GM23338 (cell line): ENCODE data around the gene PDCD7. TPM values are rescaled to one million over a fixed set of nuclear protein-coding genes. Genes with fewer than 3 reads are reported as not detected.

Experiments used
- ATAC-seq: fragments of 200-7000 bp; cut with Tn5 transposase; 3 replicates; pipeline ENCODE4 v1.9.1; 2020
- DNase-seq: peaks from one replicate; pipeline ENCODE4 v3.0.0-alpha.2; 2015; ENCODE audit warnings: low spot score
- H2AFZ ChIP-seq: fragments of 200-600 bp; sonication (generic); 2 replicates; pipeline ENCODE4 v1.8.0; 2016; ENCODE audit warnings: antibody characterized with exemption, mild to moderate bottlenecking, moderate library complexity
- H3F3A ChIP-seq: fragments of 200-600 bp; sonication (generic); replicated peaks from 2 replicates; pipeline ENCODE4 v1.8.0; 2017; ENCODE audit warnings: antibody characterized with exemption, mixed run types, low read depth
- H3K27ac ChIP-seq: fragments of 200-600 bp; sonication (generic); 2 replicates; pipeline ENCODE4 v1.6.1; 2016; ENCODE audit warnings: low read depth
- H3K27me3 ChIP-seq: fragments of 200-600 bp; sonication (generic); 2 replicates; pipeline ENCODE4 v1.8.0; 2016; ENCODE audit warnings: mild to moderate bottlenecking, mixed run types, moderate library complexity; ENCODE audit not compliant: insufficient read depth
- H3K36me3 ChIP-seq: fragments of 200-600 bp; sonication (generic); 2 replicates; pipeline ENCODE4 v1.8.0; 2016; ENCODE audit warnings: mild to moderate bottlenecking; ENCODE audit not compliant: insufficient read depth
- H3K4me1 ChIP-seq: fragments of 200-600 bp; sonication (generic); 2 replicates; pipeline ENCODE4 v1.8.0; 2016; ENCODE audit warnings: mild to moderate bottlenecking, moderate library complexity; ENCODE audit not compliant: insufficient read depth
- H3K4me2 ChIP-seq: fragments of 200-600 bp; sonication (generic); 2 replicates; pipeline ENCODE4 v1.7.1; 2017; ENCODE audit warnings: mixed run types
- H3K4me3 ChIP-seq: fragments of 200-600 bp; sonication (generic); 2 replicates; pipeline ENCODE4 v1.6.1; 2016; ENCODE audit warnings: mixed run types
- H3K79me2 ChIP-seq: fragments of 200-600 bp; sonication (generic); replicated peaks from 2 replicates; pipeline ENCODE4 v1.8.0; 2017; ENCODE audit warnings: mild to moderate bottlenecking; ENCODE audit not compliant: insufficient read depth
- H3K9me2 ChIP-seq: fragments of 200-600 bp; sonication (generic); 2 replicates; pipeline ENCODE4 v1.8.0; 2017; ENCODE audit not compliant: insufficient read depth
- H4K20me1 ChIP-seq: fragments of 200-600 bp; sonication (generic); replicated peaks from 2 replicates; pipeline ENCODE4 v1.8.0; 2017; ENCODE audit warnings: mild to moderate bottlenecking; ENCODE audit not compliant: insufficient read depth
- H3K27ac Mint-ChIP-seq: 2 replicates; pipeline ENCODE4 v1.8.0; 2020; ENCODE audit warnings: inconsistent platforms, mild to moderate bottlenecking, moderate library complexity, mixed read lengths
- H3K27me3 Mint-ChIP-seq: 3 replicates; pipeline ENCODE4 v1.8.0; 2022; ENCODE audit warnings: low read depth, mild to moderate bottlenecking, moderate library complexity, mixed read lengths, inconsistent platforms; ENCODE audit not compliant: insufficient read depth, poor library complexity
- H3K36me3 Mint-ChIP-seq: 3 replicates; pipeline ENCODE4 v1.8.0; 2021; ENCODE audit warnings: low read depth, mild to moderate bottlenecking, inconsistent platforms, moderate library complexity, mixed read lengths
- H3K4me1 Mint-ChIP-seq: 3 replicates; pipeline ENCODE4 v1.8.0; 2020; ENCODE audit warnings: mild to moderate bottlenecking, inconsistent platforms, mixed read lengths
- H3K4me3 Mint-ChIP-seq: 3 replicates; pipeline ENCODE4 v1.8.0; 2021; ENCODE audit warnings: moderate library complexity, mild to moderate bottlenecking, inconsistent platforms, mixed read lengths
- H3K9me3 Mint-ChIP-seq: 3 replicates; pipeline ENCODE4 v1.8.0; 2020; ENCODE audit warnings: moderate library complexity, mild to moderate bottlenecking, inconsistent platforms, mixed read lengths
- CREB1 ChIP-seq: fragments of 250-450 bp; sonication (Bioruptor Pico); IDR thresholded peaks from 2 replicates; pipeline ENCODE4 v1.5.0; 2020; ENCODE audit warnings: low read depth, mild to moderate bottlenecking, moderate library complexity
- CTCF ChIP-seq, 2 experiments: fragments of 200-600 bp in 1 of 2; sonication (generic) in 1 of 2; conservative IDR thresholded peaks; 2 replicates each; pipeline versions ENCODE4 v1.5.1 to v1.6.1; 2016 to 2017; ENCODE audit warnings: antibody characterized with exemption in 2 of 2, low read depth in 2 of 2, mild to moderate bottlenecking in 2 of 2, moderate library complexity in 1 of 2
- ETS1 ChIP-seq: IDR thresholded peaks from 2 replicates; pipeline ENCODE4 v1.6.1; 2016; ENCODE audit warnings: antibody characterized with exemption
- EZH2 ChIP-seq: fragments of 200-600 bp; sonication (generic); IDR thresholded peaks from one replicate; pipeline ENCODE4 v1.8.0; 2017; ENCODE audit warnings: antibody characterized with exemption, mild to moderate bottlenecking, low read depth; ENCODE audit not compliant: unreplicated experiment
- EZH2phosphoT487 ChIP-seq: fragments of 200-600 bp; sonication (generic); IDR thresholded peaks from one replicate; pipeline ENCODE4 v1.8.1; 2018; ENCODE audit warnings: antibody characterized with exemption; ENCODE audit not compliant: unreplicated experiment
- JUNB ChIP-seq: IDR thresholded peaks from one replicate; pipeline ENCODE4 v1.6.1; 2016; ENCODE audit warnings: antibody characterized with exemption; ENCODE audit not compliant: unreplicated experiment
- NANOG ChIP-seq: IDR thresholded peaks from 2 replicates; pipeline ENCODE4 v1.6.1; 2016; ENCODE audit warnings: antibody characterized with exemption, borderline replicate concordance
- POLR2AphosphoS5 ChIP-seq: IDR thresholded peaks from 2 replicates; pipeline ENCODE4 v1.6.1; 2016; ENCODE audit warnings: antibody characterized with exemption, low read depth
- REST ChIP-seq: IDR thresholded peaks from one replicate; pipeline ENCODE4 v1.6.1; 2018; ENCODE audit warnings: antibody characterized with exemption; ENCODE audit not compliant: unreplicated experiment
- ZNF114 ChIP-seq: fragments of 250-450 bp; sonication (Bioruptor Pico); IDR thresholded peaks from 2 replicates; pipeline ENCODE4 v1.5.0; 2020; ENCODE audit warnings: mild to moderate bottlenecking, moderate library complexity
- ZNF331 ChIP-seq: fragments of 250-450 bp; sonication (Bioruptor Pico); IDR thresholded peaks from 2 replicates; pipeline ENCODE4 v1.5.0; 2020; ENCODE audit warnings: low read depth, mild to moderate bottlenecking, moderate library complexity
- ZNF462 ChIP-seq: fragments of 250-450 bp; sonication (Bioruptor Pico); IDR thresholded peaks from 2 replicates; pipeline ENCODE4 v1.5.0; 2020; ENCODE audit warnings: mild to moderate bottlenecking, moderate library complexity
- polyA plus RNA-seq: library from polyadenylated mRNA; unstranded; fragments of >200 nt; fragmentation: Nextera tagmentation; extraction: Ambion mirVana; gene quantifications from 2 replicates; pipeline ENCODE4 v1.2.1, GENCODE V29; 2016
- total RNA-seq: library from RNA; depleted of rRNA; stranded (reverse); fragments of >200 nt; shearing (Covaris generic); gene quantifications from 2 replicates; pipeline ENCODE4 v1.2.3, GENCODE V29; 2014

PDCD7 gene
- total and polyA plus RNA-seq, 2 experiments from 2014 or later, result 16.8 to 21.2 TPM

GRCh38 chr15:65087873-65088642 is 45.5 kb downstream of the PDCD7 start:
- Histone ChIP-seq H3K4me1 (peaks cover 25% of the 10 kb centered on the region), H3K4me3 (no peak overlapping the region), H3K36me3 (no peaks in the 10 kb centered on the region), H3K4me2 (no peak overlapping the region), H3K79me2 (no peaks in the 10 kb centered on the region), H4K20me1 (no peaks in the 10 kb centered on the region), H3F3A (peaks cover 12% of the 10 kb centered on the region), H3K9me2 (no peaks in the 10 kb centered on the region), H3K27me3 (no peaks in the 10 kb centered on the region), H3K27ac (no peak overlapping the region), H2AFZ (no peak overlapping the region)
- Mint-ChIP-seq H3K4me3 (no peak overlapping the region), H3K9me3 (no peaks in the 10 kb centered on the region), H3K27me3 (peaks cover 12% of the 10 kb centered on the region), H3K4me1 (peaks cover 47% of the 10 kb centered on the region), H3K36me3 (no peaks in the 10 kb centered on the region), H3K27ac (no peak overlapping the region)
- ATAC-seq, result no peak
- DNase-seq, result no peak
- TF ChIP-seq ETS1, result no peak
- TF ChIP-seq ZNF331 (CRISPR knock-in tag), result no peak
- TF ChIP-seq JUNB, result no peak
- no peak for TF ChIP-seq NANOG
- no peak for TF ChIP-seq REST
- TF ChIP-seq CREB1, result no peak
- TF ChIP-seq POLR2AphosphoS5, result no peak
- TF ChIP-seq ZNF114 (CRISPR knock-in tag), result no peak
- TF ChIP-seq EZH2phosphoT487, result no peak
- no peak for TF ChIP-seq EZH2
- TF ChIP-seq ZNF462 (CRISPR knock-in tag), result no peak
- no peak for TF ChIP-seq CTCF (conservative IDR thresholded peaks at IDR 0.05; ENCODE audit: low read depth in 2 of 2)
